SK-N-SH treated with all-trans-retinoic acid at 6 μM for 48 hours (cell line): ENCODE results near the gene TRIP4.

ENCODE experiments used
- ARNTL ChIP-seq: fragments of 450-650 bp; formaldehyde crosslinking; IDR thresholded peaks from 2 replicates; pipeline ENCODE4 v1.5.0; 2020; ENCODE audit warnings: low read depth, mild to moderate bottlenecking, moderate library complexity, borderline replicate concordance
- ESRRG ChIP-seq: fragments of 250-450 bp; sonication (Bioruptor Pico); IDR thresholded peaks from 2 replicates; pipeline ENCODE4 v1.6.1; 2021; ENCODE audit warnings: mild to moderate bottlenecking
- GLIS3 ChIP-seq: fragments of 250-450 bp; sonication (Bioruptor Pico); IDR thresholded peaks from 2 replicates; pipeline ENCODE4 v1.5.0; 2020; ENCODE audit warnings: mild to moderate bottlenecking, moderate library complexity
- RARB ChIP-seq: fragments of 250-450 bp; sonication (Bioruptor Pico); IDR thresholded peaks from 2 replicates; pipeline ENCODE4 v1.8.0; 2021; ENCODE audit warnings: mild to moderate bottlenecking, moderate library complexity
- TOX ChIP-seq: fragments of 250-450 bp; sonication (Bioruptor Pico); IDR thresholded peaks from 2 replicates; pipeline ENCODE4 v1.8.0; 2021; ENCODE audit warnings: mild to moderate bottlenecking, moderate library complexity, borderline replicate concordance
- ZC3H10 ChIP-seq: fragments of 250-450 bp; sonication (Bioruptor Pico); IDR thresholded peaks from 2 replicates; pipeline ENCODE4 v1.5.1; 2021; ENCODE audit warnings: mild to moderate bottlenecking, moderate library complexity
- ZFP30 ChIP-seq: fragments of 450-650 bp; formaldehyde crosslinking; IDR thresholded peaks from 2 replicates; pipeline ENCODE4 v1.5.0; 2022; ENCODE audit warnings: mild to moderate bottlenecking, moderate library complexity
- TF ChIP-seq, protein P1 (sequence below): fragments of 250-450 bp; sonication (Bioruptor Pico); IDR thresholded peaks from 2 replicates; pipeline ENCODE4 v1.5.1; 2020; ENCODE audit warnings: low read depth, mild to moderate bottlenecking, moderate library complexity
- TF ChIP-seq, protein P2 (sequence below): fragments of 250-450 bp; sonication (Bioruptor Pico); IDR thresholded peaks from 2 replicates; pipeline ENCODE4 v1.8.0; 2020; ENCODE audit warnings: mild to moderate bottlenecking, moderate library complexity, borderline replicate concordance
- TF ChIP-seq, protein P3 (sequence below): fragments of 250-450 bp; sonication (Bioruptor Pico); IDR thresholded peaks from 2 replicates; pipeline ENCODE4 v1.8.0; 2021; ENCODE audit warnings: low read depth, mild to moderate bottlenecking, moderate library complexity, borderline replicate concordance
- TF ChIP-seq, protein P4 (sequence below): fragments of 250-450 bp; sonication (Bioruptor Pico); IDR thresholded peaks from 2 replicates; pipeline ENCODE4 v1.5.1; 2021; ENCODE audit warnings: mild to moderate bottlenecking, moderate library complexity

DNA sequence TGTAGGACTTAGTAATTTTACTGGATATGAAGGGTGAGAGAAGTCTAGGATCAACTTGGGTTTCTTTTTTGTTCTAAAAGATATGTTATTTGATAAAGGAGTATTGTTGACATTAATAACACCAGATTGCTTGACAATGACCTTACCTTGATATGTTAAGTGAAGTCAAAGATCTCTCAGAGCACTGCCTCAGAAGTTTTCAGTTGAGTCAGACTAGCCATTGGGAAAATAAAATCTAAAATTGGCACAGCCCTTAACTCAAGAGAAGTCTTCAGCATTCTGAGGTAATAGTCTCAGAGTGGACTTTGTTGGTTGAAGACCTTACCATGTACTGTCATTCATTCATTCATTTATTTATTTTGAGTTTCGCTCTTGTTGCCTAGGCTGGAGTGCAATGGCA lies 50.3 kb downstream of the TRIP4 start:
- no peak for TF ChIP-seq RARB
- TF ChIP-seq, protein P1, sequence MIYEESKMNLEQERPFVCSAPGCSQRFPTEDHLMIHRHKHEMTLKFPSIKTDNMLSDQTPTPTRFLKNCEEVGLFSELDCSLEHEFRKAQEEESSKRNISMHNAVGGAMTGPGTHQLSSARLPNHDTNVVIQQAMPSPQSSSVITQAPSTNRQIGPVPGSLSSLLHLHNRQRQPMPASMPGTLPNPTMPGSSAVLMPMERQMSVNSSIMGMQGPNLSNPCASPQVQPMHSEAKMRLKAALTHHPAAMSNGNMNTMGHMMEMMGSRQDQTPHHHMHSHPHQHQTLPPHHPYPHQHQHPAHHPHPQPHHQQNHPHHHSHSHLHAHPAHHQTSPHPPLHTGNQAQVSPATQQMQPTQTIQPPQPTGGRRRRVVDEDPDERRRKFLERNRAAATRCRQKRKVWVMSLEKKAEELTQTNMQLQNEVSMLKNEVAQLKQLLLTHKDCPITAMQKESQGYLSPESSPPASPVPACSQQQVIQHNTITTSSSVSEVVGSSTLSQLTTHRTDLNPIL (CRISPR knock-in tag) = no peak
- TF ChIP-seq GLIS3 (CRISPR knock-in tag) = no peak
- TF ChIP-seq, protein P2, sequence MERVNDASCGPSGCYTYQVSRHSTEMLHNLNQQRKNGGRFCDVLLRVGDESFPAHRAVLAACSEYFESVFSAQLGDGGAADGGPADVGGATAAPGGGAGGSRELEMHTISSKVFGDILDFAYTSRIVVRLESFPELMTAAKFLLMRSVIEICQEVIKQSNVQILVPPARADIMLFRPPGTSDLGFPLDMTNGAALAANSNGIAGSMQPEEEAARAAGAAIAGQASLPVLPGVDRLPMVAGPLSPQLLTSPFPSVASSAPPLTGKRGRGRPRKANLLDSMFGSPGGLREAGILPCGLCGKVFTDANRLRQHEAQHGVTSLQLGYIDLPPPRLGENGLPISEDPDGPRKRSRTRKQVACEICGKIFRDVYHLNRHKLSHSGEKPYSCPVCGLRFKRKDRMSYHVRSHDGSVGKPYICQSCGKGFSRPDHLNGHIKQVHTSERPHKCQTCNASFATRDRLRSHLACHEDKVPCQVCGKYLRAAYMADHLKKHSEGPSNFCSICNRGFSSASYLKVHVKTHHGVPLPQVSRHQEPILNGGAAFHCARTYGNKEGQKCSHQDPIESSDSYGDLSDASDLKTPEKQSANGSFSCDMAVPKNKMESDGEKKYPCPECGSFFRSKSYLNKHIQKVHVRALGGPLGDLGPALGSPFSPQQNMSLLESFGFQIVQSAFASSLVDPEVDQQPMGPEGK = no peak
- TF ChIP-seq ARNTL (CRISPR knock-in tag) = no peak
- TF ChIP-seq ZC3H10 (CRISPR knock-in tag) = no peak
- TF ChIP-seq TOX (CRISPR knock-in tag) = no peak
- TF ChIP-seq, protein P3, sequence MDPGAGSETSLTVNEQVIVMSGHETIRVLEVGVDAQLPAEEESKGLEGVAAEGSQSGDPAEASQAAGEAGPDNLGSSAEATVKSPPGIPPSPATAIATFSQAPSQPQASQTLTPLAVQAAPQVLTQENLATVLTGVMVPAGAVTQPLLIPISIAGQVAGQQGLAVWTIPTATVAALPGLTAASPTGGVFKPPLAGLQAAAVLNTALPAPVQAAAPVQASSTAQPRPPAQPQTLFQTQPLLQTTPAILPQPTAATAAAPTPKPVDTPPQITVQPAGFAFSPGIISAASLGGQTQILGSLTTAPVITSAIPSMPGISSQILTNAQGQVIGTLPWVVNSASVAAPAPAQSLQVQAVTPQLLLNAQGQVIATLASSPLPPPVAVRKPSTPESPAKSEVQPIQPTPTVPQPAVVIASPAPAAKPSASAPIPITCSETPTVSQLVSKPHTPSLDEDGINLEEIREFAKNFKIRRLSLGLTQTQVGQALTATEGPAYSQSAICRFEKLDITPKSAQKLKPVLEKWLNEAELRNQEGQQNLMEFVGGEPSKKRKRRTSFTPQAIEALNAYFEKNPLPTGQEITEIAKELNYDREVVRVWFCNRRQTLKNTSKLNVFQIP (CRISPR knock-in tag) = no peak
- no peak for TF ChIP-seq ZFP30 (CRISPR knock-in tag)
- TF ChIP-seq, protein P4, sequence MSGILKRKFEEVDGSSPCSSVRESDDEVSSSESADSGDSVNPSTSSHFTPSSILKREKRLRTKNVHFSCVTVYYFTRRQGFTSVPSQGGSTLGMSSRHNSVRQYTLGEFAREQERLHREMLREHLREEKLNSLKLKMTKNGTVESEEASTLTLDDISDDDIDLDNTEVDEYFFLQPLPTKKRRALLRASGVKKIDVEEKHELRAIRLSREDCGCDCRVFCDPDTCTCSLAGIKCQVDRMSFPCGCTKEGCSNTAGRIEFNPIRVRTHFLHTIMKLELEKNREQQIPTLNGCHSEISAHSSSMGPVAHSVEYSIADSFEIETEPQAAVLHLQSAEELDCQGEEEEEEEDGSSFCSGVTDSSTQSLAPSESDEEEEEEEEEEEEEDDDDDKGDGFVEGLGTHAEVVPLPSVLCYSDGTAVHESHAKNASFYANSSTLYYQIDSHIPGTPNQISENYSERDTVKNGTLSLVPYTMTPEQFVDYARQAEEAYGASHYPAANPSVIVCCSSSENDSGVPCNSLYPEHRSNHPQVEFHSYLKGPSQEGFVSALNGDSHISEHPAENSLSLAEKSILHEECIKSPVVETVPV (CRISPR knock-in tag) = no peak
- TF ChIP-seq ESRRG (CRISPR knock-in tag) = no peak
